A549 (cell line): Measurements from ENCODE around the gene RAPGEF6.

Experiments
- CBX2 ChIP-seq: fragments of 200-600 bp; sonication (generic); IDR thresholded peaks from 2 replicates; pipeline ENCODE4 v1.6.1; 2016; ENCODE audit warnings: low read depth, mild to moderate bottlenecking, borderline replicate concordance
- FOXS1 ChIP-seq: fragments of 250-450 bp; sonication (Bioruptor Pico); IDR thresholded peaks from 2 replicates; pipeline ENCODE4 v1.5.0; 2020; ENCODE audit warnings: mild to moderate bottlenecking, moderate library complexity
- JUN ChIP-seq, 2 experiments: fragments of >200 bp; sonication (Bioruptor Twin); formaldehyde crosslinking; IDR thresholded peaks; 2 replicates in 1 of 2; 3 replicates in 1 of 2; pipeline ENCODE4 v1.6.1; 2016 to 2017
- POLR2A ChIP-seq: IDR thresholded peaks from 2 replicates; pipeline ENCODE4 v1.6.1; 2012; ENCODE audit warnings: mild to moderate bottlenecking, low read length
- RAD21 ChIP-seq, 2 experiments: fragments of >200 bp in 1 of 2; sonication (Bioruptor Twin) in 1 of 2; formaldehyde crosslinking in 1 of 2; IDR thresholded peaks in 1 of 2; conservative IDR thresholded peaks in 1 of 2; 2 replicates in 1 of 2; 3 replicates in 1 of 2; pipeline ENCODE4 v1.6.1; 2012 to 2018; ENCODE audit warnings: inconsistent platforms in 1 of 2
- SREBF2 ChIP-seq: fragments of 450-650 bp; IDR thresholded peaks from 2 replicates; pipeline ENCODE4 v1.6.1; 2014; ENCODE audit warnings: mild to moderate bottlenecking, moderate library complexity
- TF ChIP-seq, protein P1 (sequence below): fragments of >200 bp; sonication (Bioruptor Twin); formaldehyde crosslinking; IDR thresholded peaks from 3 replicates; pipeline ENCODE4 v1.5.1; 2016

DNA sequence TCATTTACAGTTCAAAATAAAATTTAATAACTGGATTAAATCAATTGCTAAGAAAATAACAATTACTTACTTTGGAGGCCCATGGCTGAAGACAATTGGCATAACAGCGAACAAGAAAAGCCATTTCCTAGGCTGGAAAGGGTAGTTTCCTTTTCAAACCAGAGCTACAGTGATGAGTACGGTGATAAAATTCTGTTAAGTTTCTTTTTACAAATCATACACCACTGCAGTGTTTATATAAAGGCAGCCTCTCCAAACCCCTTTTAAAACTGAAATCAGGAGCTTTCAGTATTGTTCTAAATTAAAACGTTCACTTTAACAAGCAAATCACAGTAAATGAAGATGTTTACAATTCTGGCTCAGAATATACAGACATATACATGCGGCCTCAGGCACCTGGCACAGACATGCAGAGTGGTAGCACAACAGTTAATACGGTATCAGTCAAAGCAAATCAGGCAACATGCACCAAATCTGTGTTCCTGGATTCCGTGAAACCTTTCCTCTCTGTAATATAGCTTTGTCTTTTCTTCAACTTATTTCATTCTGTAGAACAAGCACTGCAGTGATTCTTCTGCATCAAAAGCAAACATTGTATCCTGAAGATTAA is 102.9 kb downstream of the RAPGEF6 start:
- no peak for TF ChIP-seq POLR2A
- TF ChIP-seq, protein P1, sequence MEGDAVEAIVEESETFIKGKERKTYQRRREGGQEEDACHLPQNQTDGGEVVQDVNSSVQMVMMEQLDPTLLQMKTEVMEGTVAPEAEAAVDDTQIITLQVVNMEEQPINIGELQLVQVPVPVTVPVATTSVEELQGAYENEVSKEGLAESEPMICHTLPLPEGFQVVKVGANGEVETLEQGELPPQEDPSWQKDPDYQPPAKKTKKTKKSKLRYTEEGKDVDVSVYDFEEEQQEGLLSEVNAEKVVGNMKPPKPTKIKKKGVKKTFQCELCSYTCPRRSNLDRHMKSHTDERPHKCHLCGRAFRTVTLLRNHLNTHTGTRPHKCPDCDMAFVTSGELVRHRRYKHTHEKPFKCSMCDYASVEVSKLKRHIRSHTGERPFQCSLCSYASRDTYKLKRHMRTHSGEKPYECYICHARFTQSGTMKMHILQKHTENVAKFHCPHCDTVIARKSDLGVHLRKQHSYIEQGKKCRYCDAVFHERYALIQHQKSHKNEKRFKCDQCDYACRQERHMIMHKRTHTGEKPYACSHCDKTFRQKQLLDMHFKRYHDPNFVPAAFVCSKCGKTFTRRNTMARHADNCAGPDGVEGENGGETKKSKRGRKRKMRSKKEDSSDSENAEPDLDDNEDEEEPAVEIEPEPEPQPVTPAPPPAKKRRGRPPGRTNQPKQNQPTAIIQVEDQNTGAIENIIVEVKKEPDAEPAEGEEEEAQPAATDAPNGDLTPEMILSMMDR = no peak
- TF ChIP-seq RAD21 (conservative IDR thresholded peaks at IDR 0.05 in 1 of 2, IDR thresholded peaks at IDR 0.05 in 1 of 2) = no peak
- TF ChIP-seq SREBF2 = no peak
- TF ChIP-seq FOXS1 (CRISPR knock-in tag) = no peak
- TF ChIP-seq CBX2 = no peak
- no peak for TF ChIP-seq JUN (IDR thresholded peaks at IDR 0.05)
